ENCODE measurements around the gene THADA.
A peak's percentile ranks its signal among the peaks of the same experiment; 100 is the strongest.
"Not testable (repeated sequence)": the region's sequence is repeated elsewhere in the genome, so short reads cannot be mapped to it uniquely, and the experiment has no call there.

The THADA gene

GRCh38 chr2:43462866-43463641, 132.8 kb downstream of the THADA start:
- no peak for DNase-seq

DNA sequence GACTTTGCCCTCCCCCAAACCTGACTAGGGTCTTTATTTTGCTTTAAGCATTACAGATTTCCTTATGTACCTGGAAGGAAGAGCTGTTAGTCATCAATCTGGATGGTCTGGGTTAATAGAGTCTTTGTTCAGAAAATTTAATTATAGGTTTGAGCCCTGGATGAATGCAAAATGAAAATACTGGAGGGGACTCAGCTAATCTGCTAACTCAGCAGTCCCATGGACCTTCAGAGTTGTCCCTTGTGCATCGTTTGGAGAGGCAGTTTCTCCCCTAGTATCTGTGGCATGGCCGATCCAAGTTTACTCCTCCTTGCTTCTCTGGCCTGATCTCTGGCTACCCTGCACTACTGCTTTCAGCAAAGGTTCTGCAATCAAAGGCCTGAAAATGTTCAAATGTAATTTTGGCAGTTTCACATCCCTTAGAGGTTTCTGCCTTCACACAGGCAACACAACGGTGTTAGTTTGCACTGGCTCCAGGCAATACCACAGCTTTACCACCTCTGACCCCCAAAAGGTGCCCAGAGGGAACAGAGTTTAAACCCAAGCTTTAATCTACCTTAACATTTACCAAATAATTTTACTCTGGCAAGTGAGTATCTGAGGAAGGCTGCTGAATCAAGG, 134.3 kb downstream of the THADA start:
- no peak for DNase-seq

DNA sequence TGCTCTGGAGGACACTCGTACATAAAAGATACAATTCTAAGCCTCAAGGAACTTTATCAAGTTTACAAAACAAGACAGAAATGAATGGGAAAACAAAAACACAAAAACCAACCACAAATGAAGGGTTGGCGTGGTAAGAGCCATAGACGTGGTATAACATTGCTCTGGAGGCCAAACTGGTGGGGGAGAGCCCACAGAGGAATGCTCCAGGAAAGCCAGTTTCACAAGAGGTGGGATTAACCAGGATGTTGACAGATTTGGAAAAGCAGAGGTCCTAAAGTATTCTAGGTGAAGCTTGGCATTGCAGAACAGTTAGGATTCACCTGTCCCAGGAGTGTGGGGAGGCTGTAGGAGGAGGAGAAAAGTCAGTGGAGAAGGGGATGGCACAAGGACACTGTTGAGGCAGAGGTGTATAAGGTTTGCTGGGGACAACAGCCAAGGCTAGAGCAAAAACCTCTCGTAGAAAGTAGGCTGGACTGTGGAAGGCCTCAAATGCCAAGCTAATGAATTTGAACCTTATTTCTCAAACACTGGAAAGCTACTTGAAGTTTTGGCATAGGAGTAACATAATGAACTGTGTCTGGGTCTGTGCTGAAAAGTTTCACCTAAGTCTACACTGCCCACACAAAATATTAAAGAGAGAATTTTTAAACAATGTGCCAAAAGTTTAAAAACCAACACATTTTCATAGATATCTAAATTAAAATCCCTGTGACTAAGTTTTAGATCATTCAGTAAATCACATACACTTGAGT, 135.1 kb downstream of the THADA start:
- DNase-seq: no peak

DNA sequence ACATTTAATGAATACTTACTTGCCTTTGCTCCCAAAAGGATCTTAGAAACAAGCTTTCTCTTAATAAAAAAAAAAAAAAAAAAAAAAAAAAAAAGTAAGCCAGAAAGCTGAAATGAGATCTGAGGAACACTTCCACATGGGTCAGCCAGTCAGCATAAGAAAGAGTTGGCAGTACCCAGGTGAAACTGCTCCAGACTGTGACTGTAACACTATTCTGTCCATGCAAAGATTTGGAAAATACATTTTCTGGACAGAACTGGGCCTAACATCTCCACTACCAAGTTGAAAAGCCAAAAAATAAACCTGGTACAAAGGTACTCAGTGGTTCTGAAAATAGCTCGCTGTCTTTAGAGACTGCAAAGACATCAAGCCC, 135.7 kb downstream of the THADA start:
- DNase-seq: no peak

- DNase-seq: no peak
These were observed 136.2 kb downstream of the THADA start for GRCh38 chr2:43459446-43460173.

DNA sequence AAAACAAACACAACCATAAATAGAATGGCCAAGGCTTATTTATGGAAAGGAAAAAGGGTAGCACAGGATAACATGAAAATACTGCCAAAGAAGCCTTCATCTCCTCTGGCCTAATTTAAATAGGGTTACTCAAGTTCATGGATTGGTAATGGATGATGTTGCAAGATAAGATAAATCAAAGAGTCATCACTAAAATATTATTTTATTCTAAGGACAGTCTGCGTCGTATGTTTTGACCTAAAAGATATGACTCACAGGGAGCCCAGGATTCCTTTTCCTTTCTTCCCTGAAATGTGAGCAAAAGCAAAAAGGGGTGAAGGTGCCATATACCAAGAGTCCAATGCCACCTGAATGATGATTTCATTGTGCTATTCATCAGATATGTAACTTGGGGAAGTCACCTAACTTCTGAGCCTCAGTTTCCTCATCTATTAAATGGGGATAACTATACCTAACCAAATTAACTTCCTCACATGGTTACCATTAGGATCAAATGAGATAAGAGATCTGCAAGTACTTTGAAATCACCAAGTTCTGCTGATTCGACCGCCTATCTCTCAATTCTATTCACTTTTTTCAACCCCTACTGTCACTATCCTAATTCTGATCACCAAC, 137.7 kb downstream of the THADA start:
- DNase-seq: no peak

DNA sequence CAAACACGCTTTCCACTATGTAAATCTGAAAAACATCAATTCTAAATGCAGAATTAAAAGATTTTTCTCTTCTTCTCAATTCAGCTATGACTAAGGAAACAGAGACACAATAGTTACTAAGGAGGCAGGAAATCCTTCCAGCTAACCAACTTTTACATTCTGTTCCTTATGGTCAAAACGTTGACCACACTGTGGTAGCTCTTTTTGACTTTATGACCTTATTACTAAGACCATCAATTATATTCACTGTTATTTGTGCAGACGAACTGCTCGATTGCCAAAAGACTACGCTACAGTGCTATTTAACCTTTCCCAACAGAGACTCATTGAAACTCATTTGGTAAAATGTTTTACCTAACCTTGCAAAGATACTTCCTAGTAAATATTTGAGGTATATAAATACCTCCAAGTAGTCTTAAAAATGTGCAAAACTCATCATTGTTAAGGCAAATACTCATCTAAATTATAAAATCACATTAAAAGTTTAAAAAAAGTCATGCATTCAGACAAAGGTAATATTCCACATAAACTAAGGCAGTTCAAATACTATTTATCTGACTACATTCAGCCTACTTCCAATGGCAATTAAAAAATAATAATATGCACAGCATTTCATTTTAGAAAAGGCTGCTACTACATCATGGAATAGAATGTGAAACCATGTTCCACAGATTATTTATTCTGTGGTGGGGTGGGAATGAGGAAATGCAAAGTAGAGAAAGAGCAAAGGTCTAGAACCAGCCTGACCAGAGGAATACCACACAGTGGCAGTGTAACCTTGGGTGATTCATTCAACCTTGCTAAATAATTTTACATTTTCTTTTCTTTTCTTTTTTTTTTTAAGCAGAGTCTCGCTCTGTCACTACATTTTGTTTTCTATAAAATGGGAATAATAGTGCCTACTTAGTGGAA, 139.9 kb downstream of the THADA start:
- DNase-seq: peak in 1 of 2 experiments; percentile 51

DNA sequence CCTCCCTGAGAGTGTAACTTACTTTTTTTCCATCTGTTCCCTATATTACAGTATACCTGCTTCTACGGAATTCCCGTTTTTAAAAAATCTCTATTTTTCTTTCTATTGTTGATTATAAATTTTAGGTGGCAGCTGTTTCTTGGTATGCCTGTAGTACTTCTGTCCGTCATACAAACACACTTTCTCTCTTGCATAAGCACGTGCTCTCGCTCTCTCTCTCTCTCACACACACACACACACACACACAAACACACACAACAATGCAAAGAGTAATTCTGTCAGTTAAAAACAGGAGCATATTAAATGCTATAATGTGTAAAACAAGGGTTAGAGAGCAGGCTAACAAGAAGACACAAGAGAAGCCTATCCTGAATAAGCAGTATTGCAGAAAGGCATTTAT, 140.5 kb downstream of the THADA start:
- no peak for DNase-seq

- no peak for DNase-seq
These were observed 141.0 kb downstream of the THADA start for GRCh38 chr2:43454791-43455190.

GRCh38 chr2:43453179-43454170, 142.4 kb downstream of the THADA start:
- DNase-seq: no peak

DNA sequence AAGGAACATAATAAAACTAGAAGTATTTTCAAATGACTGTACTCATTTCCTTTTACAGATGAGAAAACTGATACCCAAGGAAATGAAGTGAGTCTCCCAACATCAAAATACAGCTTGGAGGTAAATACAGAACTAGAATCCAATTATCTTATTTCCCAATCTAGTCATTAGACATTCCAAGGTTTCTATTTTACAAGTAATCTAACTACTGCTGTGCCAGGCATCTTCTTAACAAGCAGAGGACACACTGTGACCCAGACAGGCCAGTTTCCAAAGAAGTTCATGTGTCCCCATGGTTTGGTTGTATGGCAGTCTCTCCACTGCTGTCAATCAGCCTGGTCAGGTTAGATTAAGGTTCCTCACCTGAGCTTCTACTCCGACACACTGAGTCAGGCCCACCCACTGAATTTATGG, 143.5 kb downstream of the THADA start:
- DNase-seq: no peak

DNA sequence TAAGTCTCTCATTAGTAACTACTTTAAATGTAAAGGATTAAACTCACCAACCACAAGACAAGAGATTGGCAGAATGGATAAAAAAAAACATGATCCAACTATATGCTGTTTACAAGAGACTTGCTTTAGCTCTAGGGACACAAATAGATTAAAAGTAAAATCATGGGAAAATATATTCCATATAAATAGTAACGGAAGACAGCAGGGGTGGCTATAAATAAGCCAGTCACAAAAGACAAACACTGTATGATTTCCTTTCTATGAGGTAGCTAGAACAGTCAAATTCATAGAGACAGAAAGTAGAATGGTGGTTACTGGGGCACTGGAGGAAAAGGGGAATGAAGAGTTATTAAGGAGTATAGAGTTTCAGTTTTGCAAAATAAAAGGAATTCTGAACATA, 145.2 kb downstream of the THADA start:
- no peak for DNase-seq

DNA sequence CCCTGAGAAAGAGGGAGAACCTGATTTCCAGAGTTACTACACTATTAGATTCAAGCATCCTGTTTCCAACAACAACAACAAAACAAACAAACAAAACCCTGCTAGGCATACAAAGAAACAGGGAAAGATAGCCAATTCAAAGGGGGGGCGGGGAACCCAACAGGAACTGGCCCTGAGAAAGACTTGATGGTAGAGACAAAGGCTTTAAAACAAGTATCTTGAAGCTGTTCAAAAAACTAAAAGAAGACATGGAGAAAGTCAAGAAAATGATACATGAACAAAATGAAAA, 147.1 kb downstream of the THADA start:
- DNase-seq: no peak

DNA sequence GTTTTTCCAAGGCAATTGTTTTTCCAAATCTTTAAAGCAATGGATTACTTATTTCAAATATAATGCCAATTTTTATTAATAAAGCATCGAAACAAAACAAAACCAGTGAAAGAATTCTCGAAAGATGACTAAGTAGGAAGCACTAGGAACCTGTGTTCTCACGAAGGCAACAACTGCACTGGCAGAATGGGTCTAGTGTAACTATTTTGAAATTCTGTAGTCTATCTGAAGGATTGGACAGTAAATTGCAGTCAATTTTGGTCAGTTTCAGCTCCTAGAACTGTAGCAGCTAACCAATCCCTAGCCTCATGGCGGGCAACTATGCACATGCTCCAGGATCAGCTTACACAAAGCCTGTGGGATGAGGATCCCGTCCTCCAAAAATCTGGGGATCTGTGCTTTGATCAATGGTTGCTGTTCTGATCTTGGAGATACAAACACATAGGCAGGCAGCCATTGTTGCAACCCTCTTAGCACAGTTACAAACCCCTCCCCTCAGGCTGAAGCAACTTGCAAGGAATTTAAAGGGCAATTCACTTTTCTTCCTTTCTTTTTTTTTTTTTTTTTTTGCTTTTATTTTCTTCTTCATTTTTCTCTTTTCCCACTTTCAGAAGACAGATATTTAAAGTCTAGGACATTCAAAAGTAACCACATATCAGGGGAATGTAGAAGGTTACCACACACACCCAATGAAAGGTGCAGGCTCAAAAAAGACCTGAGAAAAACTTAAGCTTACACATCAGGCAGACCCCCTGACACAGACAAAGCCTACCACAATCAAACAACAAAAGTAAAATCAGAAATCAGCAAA, 147.6 kb downstream of the THADA start:
- no peak for DNase-seq

- DNase-seq: not testable (repeated sequence)
These were observed 149.1 kb downstream of the THADA start for GRCh38 chr2:43446755-43447154.

GRCh38 chr2:43445781-43446180, 150.1 kb downstream of the THADA start:
- no peak for DNase-seq

GRCh38 chr2:43444989-43445645, 150.7 kb downstream of the THADA start:
- no peak for DNase-seq

DNA sequence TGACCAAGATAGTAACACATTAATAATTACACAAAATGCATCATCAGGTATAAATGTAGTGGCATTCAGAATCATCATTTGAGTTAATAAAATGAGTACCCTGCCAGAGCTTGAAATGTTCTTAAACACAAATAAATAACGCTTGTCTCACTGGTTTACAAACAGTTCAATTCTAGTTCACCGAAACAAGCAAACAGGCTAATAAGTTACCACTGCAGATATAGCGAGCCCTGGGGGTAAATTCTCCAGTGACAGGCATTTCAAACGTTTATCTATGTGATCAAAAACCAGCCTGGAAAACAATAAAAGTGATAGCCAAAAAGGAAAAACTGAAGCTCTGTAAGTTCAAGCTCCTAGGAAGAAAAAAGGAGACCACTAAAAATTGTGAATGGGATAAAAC, 152.6 kb downstream of the THADA start:
- DNase-seq: no peak

- DNase-seq: no peak
These were observed 154.6 kb downstream of the THADA start for GRCh38 chr2:43441195-43441594.
